Ectodermal cell (in vitro differentiated cells): ENCODE results near the gene JPT2.

ENCODE experiments used
- H3K27ac ChIP-seq: 2 replicates; pipeline ENCODE4 v1.7.0; 2013; ENCODE audit warnings: mild to moderate bottlenecking, low read depth, low read length; ENCODE audit not compliant: insufficient read depth, poor library complexity, severe bottlenecking
- H3K27me3 ChIP-seq: 2 replicates; pipeline ENCODE4 v1.7.0; 2013; ENCODE audit warnings: mild to moderate bottlenecking, low read length; ENCODE audit not compliant: insufficient read depth, control insufficient read depth, poor library complexity, severe bottlenecking
- H3K36me3 ChIP-seq: one replicate; pipeline ENCODE4 v1.7.0; 2013; ENCODE audit warnings: low read length; ENCODE audit not compliant: control insufficient read depth, insufficient read depth
- H3K4me1 ChIP-seq: one replicate; pipeline ENCODE4 v1.7.0; 2013; ENCODE audit warnings: low read length; ENCODE audit not compliant: control insufficient read depth, insufficient read depth
- H3K4me3 ChIP-seq: 2 replicates; pipeline ENCODE4 v1.7.0; 2013; ENCODE audit warnings: low read depth, low read length, control low read depth; ENCODE audit not compliant: insufficient read depth
- H3K9me3 ChIP-seq: 2 replicates; pipeline ENCODE4 v1.7.0; 2013; ENCODE audit warnings: mild to moderate bottlenecking, low read length, moderate library complexity; ENCODE audit not compliant: control insufficient read depth
- WGBS, 2 experiments: methylation state at CpG; one replicate each; pipeline ENCODE4 v1.1.7; 2013; ENCODE audit warnings: missing lambda C conversion rate in 2 of 2; 5-methylcytosine and 5-hydroxymethylcytosine counted together

JPT2 gene

DNA sequence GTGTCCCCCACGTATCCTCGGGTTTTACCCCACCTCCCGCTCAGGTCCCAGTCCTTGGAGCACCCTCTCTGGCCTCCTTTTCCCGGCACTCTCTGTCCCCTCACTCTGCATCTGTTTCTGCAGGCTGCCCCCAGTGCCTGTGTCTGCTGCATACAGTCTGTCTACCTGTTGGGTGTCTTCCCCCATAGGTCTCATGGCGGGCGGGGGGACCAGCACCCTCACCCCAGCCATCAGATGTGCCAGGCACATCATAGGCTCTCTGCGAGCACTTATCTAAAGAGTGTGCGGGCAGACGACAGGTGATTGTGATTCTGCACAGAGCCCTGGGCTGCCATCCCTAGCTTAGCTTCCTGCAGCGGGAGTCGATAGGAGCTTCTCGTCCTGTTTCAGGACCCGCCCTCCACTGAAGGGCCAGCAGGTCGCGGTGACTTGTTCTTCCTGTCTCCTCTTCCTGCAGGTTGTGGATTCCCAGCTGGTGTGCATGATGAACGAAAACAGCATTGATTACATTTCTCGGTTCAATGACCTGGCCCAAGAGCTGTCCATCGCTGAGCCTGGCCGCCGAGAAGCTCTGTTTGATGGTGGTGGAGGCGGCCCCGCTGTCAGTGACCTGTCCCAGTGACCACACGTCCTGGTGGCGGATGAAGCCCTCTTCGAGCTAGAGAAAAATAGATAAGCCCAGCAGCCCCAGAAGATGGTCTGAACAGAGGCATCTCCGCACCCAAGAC, 4.5 kb upstream of the JPT2 start:
- H3K36me3 ChIP-seq: peaks cover 36% of the 10 kb centered on the region
- no peaks in the 10 kb centered on the region for H3K9me3 ChIP-seq
- no peaks in the 10 kb centered on the region for H3K4me1 ChIP-seq
- H3K27me3 ChIP-seq: no peaks in the 10 kb centered on the region
- no peak overlapping the region for H3K27ac ChIP-seq
- H3K4me3 ChIP-seq: no peak overlapping the region
- WGBS, 2 experiments: 95 to 96% methylated on average over 26 of the region's 26 CpGs

DNA sequence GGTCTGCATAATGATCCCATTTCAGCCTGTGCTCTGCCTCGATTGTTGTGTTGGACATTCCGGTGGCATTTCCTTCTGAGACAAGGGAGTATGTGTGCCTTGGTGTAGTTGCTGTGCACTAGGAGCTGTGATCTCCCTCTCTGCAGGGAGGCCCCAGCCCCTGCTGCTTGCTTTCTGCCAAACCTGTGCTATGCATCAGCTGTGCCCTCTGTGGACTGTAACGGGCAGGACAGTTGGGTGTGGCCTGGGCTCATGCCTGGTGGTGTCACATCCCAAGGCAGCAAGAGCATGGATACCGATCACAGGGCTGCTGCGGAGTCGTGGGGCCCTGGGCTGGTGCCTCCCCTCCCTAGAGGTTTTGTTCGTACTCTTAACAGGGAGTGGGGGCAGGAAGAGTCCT, 3.8 kb upstream of the JPT2 start:
- Histone ChIP-seq H3K27ac (no peak overlapping the region), H3K27me3 (no peaks in the 10 kb centered on the region), H3K4me3 (no peak overlapping the region), H3K36me3 (peaks cover 29% of the 10 kb centered on the region), H3K4me1 (no peaks in the 10 kb centered on the region), H3K9me3 (no peaks in the 10 kb centered on the region)
- WGBS, 2 experiments: 92 to 93% methylated on average over 7 of the region's 7 CpGs

DNA sequence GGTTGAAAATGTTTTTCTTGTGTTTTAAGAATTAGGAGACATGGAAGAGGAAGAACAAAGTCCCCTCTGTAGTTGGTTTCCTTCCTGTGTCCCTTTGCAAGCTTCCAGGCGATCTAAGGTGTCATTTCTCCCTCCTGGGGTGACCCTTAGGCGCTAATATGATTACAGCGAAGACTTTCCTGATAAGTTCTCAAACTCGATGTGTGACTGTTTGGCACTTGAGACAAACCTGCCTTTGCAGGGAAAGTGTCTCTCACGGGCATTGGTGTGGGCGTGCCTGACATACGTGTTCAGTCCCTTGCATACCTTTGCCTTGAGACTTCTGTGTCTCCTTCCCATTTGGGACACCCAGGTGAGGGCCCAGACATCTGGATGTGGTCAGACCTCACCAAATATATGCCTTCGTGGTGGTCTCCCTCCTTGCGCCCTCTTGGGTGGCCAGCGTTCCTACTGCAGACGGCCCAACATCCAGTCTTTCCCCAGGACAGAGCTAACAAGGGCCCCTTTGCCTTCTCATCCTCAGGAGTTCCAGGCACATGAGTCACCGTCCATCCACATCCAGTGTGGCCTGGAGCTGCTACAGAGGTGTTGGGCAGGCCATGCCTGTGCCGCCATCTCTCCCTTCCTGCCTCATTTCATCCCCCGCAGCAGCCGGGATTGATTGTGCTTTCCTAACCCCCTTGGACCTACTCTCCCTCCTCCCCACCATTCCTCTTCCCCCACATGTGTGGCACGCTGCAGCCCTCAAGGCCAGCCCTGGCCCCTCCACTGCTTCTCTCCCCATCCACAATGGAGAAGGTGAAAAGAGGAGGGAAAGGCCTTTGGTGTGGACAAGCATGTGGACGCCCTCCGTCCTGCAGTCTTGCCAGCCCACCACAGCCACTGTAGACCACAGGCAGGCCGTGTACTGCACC, 3.1 kb upstream of the JPT2 start:
- WGBS, 2 experiments: 94 to 95% methylated on average over 19 of the region's 19 CpGs
- no peak overlapping the region for H3K27ac ChIP-seq

DNA sequence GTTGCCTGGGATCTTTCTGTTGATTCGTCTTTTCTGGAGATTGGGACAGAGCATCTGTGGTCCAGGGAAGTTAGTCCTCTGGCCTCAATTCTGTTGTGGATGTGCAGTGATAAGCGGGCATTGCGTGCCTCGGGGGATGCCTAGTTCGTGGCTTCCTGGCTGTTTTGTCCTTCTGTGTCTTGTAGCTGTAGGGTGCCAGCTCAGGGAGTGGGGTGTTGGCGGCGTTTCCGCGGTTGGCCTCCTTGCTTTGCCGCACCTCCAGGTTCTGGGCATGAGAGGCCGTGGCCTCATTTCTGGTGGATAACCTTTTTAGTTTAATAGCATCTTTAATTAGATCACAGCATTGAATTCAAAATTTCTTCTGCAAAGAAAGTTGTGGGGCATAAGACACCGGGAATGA, 1.4 kb upstream of the JPT2 start:
- H3K27me3 ChIP-seq: no peaks in the 10 kb centered on the region
- H3K4me1 ChIP-seq: peaks cover 12% of the 10 kb centered on the region
- 90 to 94% methylated on average over 11 to 12 of the region's 12 CpGs for WGBS, 2 experiments
- peaks cover 12% of the 10 kb centered on the region for H3K36me3 ChIP-seq
- no peak overlapping the region for H3K27ac ChIP-seq
- H3K4me3 ChIP-seq: no peak overlapping the region
- H3K9me3 ChIP-seq: no peaks in the 10 kb centered on the region

More for the DNA sequence above, 3.1 kb upstream of the JPT2 start:
- Histone ChIP-seq H3K27me3 (no peaks in the 10 kb centered on the region), H3K9me3 (no peaks in the 10 kb centered on the region), H3K4me3 (no peak overlapping the region), H3K4me1 (peaks cover 2% of the 10 kb centered on the region), H3K36me3 (peaks cover 23% of the 10 kb centered on the region)

DNA sequence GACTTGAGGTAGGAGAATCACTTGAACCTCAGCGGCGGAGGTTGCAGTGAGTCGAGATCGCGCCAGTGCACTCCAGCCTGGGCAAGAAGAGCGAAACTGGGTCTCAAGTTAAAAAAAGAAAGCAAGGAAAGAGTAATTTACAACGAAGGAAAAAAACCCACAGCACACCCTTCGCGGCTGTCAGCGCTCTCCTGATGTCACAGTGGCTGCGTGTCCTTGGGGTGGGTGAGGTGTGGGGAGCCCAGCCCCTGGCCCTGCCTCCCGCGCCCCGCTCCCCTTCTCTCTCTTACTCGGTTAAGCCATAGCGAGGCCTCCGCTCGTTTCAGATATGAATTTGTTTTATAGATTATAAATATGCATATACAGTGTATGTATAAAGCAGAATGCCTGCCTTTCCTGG, 740 bp upstream of the JPT2 start:
- Histone ChIP-seq H3K27ac (no peak overlapping the region), H3K9me3 (no peaks in the 10 kb centered on the region), H3K36me3 (peaks cover 12% of the 10 kb centered on the region), H3K4me1 (peaks cover 12% of the 10 kb centered on the region), H3K4me3 (no peak overlapping the region), H3K27me3 (no peaks in the 10 kb centered on the region)
- WGBS, 2 experiments: 90 to 92% methylated on average over 12 to 13 of the region's 18 CpGs

DNA sequence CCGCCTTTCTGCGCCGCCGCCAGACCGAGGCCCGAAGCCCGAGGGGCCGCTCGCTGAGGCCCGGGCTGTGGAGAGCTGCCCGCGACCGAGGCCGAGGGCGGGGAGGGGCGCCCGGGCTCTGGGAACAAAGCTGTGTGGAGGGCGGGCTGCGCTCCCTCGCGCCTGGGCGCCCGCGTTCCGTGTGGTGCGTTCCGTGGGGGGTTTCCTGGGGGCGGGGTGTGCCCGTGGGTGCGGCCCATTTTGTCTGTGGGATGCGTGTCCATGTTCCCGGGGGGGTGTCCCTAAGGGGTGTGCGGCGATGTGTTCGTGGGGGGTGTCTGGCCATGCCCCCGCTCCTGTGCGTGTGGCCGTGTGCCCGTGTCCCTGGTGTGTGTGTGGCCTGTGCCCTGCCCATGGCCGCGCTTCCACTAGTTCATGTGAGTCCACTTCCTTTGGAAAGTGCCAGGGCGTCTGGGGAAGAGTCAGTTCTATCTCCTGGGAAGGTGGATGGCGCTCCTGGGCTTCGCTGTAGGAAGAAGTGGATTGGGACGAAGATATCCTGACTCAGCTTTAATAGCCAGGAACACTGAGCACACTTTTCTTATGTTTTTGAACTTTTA, 520 bp downstream of the JPT2 start:
- H3K27ac ChIP-seq: peak overlapping the region; percentile 44
- H3K4me3 ChIP-seq: peak overlapping the region; percentile 94
- peaks cover 12% of the 10 kb centered on the region for H3K4me1 ChIP-seq
- H3K36me3 ChIP-seq: peaks cover 17% of the 10 kb centered on the region
- WGBS, 2 experiments: 1% methylated on average over 45 of the region's 45 CpGs
- no peaks in the 10 kb centered on the region for H3K9me3 ChIP-seq
- no peaks in the 10 kb centered on the region for H3K27me3 ChIP-seq

DNA sequence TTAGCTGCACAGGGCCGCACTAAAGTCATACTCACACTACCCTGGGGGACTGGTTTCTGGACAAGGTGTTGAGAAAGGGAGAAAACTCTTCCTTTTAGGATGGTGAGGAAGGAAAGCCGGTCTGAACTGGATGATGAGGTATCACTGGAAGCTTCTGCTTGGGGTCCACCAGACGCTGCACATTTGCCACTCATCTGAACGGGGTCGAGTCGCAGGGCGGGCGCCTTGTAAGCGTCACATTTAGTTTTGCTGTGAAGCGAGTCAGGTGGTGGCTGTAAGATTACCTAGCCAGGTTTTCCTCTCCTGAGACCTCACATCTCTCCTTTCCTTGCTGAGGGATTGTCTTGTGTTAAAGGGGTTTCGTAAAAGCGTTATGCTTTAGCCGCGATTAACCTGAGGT, 2.3 kb downstream of the JPT2 start:
- H3K36me3 ChIP-seq: peaks cover 13% of the 10 kb centered on the region
- H3K4me3 ChIP-seq: peak overlapping the region; percentile 19
- WGBS, 2 experiments: 93% methylated on average over 12 to 14 of the region's 14 CpGs

DNA sequence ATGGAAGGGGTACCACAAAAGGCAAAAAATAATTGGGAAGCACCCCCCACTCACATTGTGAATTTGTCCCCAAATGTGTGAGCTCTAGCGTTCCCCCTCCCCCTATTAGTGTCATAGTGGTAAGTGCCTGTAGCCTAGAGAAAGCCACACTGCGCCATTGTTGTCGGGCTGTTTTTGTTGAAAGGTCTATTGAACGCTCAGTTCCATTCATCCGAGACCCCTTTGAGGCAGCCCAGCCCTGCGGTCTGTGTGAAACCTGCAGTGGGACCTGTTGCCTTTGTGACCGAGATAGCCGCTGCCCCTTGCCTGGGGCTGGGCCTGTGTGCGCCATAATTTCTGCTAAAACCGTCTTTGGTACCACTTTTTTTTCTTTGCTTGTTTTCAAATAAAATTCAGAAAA, 3.0 kb downstream of the JPT2 start:
- WGBS, 2 experiments: 59 to 70% methylated on average over 10 of the region's 10 CpGs
- H3K4me3 ChIP-seq: peak overlapping the region; percentile 1
- H3K36me3 ChIP-seq: peaks cover 20% of the 10 kb centered on the region
- H3K27ac ChIP-seq: no peak overlapping the region
- H3K4me1 ChIP-seq: peaks cover 12% of the 10 kb centered on the region
- no peaks in the 10 kb centered on the region for H3K27me3 ChIP-seq
- H3K9me3 ChIP-seq: no peaks in the 10 kb centered on the region

More for the DNA sequence above, 2.3 kb downstream of the JPT2 start:
- H3K9me3 ChIP-seq: no peaks in the 10 kb centered on the region
- peak overlapping the region; percentile 63 for H3K27ac ChIP-seq
- no peaks in the 10 kb centered on the region for H3K27me3 ChIP-seq
- H3K4me1 ChIP-seq: peaks cover 12% of the 10 kb centered on the region

DNA sequence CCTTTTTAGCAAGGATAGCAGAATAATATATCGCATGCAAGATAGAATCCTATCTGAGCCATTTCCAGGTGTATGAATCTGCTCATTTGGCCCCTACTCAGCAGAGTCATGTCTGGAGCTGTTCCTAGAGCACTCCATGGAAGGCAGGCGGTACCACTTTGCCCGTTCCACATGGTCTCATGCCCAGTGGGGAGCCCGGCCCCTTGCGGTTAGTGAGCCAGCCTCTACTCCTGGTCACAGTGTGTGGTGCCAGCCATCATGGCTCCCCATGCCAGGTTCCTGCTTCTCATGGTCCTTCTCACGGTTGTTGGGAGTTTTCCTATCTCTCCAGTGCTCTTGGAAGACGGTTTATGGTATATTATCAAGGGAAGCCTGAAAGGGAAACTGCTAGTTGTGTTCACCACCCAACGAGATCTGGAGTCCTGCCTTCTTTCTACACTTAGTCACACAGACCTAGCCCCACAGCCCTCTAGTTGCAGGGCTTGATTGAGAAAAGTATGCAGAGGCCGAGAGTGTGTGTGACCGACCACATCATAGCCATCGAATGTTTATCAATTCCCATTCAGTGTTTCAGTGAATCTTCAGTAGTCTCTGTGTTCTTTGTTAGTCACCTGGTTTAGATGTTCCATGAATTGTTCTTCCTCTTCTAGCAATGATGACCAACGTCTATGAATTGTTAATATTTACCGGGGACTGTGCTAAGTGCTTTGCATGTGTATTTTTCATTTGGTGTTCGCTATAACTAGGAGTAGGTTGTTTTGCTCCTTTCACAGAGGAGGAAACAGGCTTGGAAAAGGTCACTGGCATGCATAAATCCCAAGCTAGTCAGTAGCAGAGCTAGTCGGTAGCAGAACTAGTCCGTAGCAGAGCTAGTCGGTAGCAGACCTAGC, 9.6 kb downstream of the JPT2 start:
- Histone ChIP-seq H3K36me3 (peaks cover 53% of the 10 kb centered on the region), H3K4me1 (no peaks in the 10 kb centered on the region), H3K9me3 (no peaks in the 10 kb centered on the region), H3K27ac (no peak overlapping the region), H3K27me3 (no peaks in the 10 kb centered on the region), H3K4me3 (no peak overlapping the region)
- 95 to 97% methylated on average over 17 of the region's 17 CpGs for WGBS, 2 experiments
